Measurements from ENCODE around the gene BDKRB2.

DNA sequence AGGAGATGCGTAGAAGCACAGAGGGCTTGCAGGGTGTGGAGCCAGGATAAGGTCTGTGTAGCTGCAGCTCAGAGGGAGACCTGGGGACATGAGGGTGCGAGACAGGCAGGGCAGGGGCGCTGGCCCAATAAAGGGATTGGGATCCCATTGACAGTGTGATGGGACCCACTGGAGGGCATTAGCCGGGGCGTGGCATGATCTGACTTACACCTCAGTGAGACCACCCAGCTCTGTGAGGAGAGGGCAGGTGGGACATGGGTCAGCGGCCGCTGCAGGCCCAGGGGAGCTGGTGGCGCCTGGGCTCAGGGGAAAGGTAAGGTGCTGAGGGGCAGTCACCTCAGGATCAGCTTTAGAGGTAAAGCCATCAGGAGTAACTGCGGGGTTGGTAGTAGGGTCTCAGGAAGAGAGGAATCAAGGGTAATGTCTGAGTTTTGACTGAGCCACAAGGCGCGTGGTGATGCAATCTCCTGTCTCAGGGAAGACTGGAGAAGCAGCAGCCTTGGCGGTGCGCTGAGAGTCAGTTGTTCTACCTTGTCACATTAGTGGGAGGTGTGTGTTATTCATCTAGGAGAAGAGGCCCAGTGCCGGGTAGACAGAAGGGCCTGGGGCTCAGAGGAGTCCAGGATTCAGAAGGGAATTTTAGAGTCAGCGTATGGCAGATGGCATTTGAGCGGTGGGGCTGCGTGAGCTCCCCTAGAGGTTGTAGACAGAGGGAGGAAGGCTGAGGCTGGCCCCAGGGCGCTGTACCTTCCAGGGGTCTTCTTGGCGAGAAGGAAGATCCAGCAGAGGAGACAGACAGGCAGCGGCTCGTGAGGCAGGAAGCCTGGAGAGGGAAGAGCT lies 30.8 kb upstream of the BDKRB2 start:
- TF ChIP-seq, protein P1, sequence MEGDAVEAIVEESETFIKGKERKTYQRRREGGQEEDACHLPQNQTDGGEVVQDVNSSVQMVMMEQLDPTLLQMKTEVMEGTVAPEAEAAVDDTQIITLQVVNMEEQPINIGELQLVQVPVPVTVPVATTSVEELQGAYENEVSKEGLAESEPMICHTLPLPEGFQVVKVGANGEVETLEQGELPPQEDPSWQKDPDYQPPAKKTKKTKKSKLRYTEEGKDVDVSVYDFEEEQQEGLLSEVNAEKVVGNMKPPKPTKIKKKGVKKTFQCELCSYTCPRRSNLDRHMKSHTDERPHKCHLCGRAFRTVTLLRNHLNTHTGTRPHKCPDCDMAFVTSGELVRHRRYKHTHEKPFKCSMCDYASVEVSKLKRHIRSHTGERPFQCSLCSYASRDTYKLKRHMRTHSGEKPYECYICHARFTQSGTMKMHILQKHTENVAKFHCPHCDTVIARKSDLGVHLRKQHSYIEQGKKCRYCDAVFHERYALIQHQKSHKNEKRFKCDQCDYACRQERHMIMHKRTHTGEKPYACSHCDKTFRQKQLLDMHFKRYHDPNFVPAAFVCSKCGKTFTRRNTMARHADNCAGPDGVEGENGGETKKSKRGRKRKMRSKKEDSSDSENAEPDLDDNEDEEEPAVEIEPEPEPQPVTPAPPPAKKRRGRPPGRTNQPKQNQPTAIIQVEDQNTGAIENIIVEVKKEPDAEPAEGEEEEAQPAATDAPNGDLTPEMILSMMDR (IDR thresholded peaks at IDR 0.05) = no peak
- TF ChIP-seq POLR2A (IDR thresholded peaks at IDR 0.05) = no peak

Measured in thyroid gland (tissue), 4 donors.